HG02763 (cell line): Measurements from ENCODE around the gene MEG3.

Experiments used
- ATAC-seq: cut with Tn5 transposase; IDR thresholded peaks from one replicate; pipeline ENCODE4 v1.9.1; 2021; ENCODE audit warnings: mild to moderate bottlenecking, moderate library complexity; ENCODE audit not compliant: unreplicated experiment

The MEG3 gene

DNA sequence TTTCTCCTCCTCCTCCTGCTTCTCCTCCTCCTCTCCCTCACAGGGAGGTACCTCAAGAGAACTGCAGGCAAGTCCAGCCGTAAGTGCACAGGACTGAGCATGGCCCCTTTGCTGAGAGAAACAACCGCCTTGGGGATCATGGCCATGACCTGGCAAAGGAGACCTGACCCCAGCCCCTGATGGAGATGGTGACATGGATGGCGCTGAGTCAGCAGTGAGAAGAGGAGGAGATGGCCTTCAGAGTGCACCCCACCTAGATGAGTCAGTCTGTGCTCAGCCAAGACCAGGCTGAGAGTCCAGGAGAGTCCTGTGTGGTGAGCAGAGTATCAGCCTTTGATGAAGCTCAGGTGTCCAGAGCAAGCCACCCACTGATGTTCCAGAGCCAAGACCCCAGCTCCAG, 36.4 kb downstream of the MEG3 start:
- no peak for ATAC-seq

DNA sequence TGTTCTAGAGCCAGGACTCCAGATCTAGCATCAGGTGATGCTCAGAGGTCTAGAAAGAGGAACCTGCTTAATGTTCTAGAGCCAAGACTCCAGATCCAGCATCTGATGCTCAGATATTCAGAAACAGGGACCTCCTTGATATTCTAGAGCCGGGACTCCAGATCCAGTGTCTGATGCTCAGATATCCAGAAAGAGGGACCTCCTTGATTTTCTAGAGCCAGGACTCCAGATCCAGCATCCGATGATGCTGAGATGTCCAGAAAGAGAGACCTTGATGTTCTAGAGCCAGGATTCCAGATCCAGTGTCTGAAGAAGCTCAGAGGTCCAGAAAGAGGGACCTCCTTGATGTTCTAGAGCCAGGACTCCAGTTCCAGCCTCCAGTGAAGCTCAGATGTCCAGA, 36.9 kb downstream of the MEG3 start:
- ATAC-seq = no peak

DNA sequence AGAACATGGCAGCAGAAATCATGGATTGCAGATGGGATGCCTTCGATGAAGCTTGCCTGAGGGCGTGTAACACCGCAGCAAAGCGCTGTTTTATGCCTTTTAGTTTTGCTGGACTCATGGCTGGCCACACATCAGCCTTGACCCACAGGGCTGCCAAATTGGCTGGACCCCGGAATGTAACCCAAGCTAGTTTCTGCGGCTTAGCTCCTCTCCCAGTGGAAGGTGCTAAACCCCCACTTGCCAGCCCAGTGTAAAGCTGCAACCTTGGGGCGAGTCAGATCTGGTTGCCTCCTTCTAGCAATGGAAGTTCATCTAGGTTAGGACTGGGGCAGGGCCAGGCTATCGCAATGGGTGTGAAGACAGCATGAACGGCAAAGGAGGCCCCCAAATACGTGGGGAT, 38.3 kb downstream of the MEG3 start:
- no peak for ATAC-seq

DNA sequence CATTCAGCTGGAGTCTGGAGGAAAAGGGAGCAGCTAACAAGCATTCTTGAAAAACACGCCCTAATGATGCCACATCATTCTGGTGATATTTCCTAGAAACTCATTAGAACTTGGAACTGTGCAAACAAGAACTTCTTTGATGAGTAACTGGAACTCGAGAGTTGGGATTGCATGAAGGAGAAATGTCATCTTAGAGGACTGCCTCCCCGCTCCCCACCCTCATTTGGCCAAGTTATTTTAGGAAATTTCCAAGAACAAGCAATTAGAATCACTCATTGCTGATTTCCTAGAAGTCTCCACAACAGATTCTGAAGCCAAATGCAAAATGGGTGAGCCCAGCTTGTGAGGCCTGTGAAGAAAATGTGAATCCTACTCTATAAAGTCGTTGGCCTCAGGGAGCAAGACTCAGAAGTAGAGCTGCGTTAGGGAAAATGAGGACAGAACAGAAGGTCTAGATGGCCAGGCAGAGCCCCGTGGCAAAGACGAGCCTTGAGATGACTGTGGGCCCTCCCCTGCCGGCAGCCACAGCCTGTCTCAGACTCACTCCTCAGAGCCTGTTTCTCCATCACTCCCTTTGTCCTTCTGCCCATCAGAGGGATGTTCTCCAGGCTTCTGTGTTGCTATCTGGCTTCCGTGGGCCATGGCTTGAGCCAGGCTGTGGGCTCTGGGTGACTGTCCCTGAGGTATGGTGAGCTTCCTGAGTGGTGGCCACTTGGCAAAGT, 39.2 kb downstream of the MEG3 start:
- no peak for ATAC-seq

DNA sequence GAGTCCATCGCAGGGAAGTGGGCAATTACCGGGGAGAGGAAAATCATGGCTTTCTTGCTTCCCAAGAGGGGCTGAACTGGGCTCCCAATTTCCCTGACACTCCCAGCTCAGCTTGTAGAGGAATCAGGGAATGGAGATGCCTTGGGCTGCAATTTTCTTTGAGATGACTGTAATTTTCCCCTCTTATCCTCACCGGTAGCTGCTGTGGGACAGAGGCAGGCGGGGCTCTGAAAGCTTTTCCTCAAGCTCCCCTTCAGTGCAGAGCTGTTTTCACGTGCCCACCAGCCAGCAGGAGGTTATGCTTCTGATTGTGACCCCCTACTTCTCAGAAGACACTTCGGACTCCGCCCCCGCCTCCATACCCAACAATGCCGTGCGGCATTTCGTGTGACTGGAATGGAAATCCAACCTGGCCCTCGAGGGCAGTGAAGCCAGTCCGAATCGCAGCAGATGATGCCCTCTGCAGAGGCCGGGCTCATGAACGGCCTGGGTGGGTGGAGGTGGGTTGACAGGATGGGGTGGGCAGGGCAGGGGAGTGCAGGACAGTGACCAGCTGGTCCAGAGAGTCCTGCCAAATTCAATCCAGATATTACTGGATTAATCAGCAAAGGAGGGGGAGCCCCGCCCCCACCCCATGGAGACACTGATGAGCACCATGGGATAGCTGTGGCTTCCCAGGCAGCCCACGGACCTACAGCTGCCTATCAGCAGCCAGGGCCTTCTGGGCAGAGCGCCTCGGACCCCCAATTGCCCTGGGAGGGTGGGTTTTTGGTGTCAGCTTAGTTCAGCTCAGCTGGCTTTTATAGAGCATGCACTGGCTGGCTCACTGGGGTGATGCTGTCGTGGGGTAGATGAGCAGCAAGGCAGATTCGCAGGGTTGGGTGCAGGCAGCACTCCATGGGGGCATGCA, 40.0 kb downstream of the MEG3 start:
- ATAC-seq = no peak

DNA sequence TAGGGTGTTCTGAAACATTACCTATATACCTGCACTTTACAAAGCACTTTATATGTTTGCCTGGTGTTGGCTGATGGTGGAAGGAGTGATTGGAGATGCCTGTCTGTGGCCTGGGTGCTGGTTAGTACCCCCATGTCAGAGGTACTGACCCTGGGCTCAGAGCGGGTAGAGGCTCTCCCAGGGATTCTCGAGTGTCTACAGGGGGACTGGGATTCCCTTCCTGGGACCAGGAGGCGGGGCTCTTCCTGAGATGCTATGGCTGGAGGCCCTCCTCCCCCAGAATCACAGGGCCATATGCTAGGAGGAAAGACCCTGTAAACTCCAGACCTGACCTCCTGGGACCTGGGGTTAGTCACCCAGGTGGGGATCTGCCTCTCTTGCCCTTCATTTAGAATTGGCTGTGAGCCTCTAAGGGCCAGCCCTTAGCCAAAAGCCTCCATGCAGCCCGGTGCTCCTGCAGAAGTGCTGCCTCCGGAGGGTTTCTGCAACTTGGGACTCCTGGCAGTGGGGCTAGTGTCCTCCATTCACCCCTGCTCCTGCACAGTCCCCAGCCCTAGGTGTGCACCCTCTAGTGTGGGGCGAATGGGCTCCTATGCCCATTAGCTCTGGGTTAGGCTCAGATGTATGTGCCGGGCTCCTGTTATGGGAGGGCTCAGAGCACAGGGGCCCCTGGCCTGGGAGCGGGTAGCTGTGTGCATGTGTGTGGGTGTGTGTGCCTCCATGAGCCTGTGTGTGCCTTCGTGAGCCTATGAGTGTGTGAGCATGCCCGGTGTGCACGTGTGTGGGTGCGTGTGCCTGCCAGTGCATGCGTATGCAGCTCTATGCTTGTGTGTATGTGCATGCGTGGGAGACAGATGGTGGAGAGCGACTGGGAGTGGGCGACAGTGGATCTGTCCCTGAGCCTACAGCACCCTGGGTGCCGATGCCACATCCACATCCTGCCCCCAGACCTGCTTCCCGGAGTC, 41.0 kb downstream of the MEG3 start:
- ATAC-seq = no peak

DNA sequence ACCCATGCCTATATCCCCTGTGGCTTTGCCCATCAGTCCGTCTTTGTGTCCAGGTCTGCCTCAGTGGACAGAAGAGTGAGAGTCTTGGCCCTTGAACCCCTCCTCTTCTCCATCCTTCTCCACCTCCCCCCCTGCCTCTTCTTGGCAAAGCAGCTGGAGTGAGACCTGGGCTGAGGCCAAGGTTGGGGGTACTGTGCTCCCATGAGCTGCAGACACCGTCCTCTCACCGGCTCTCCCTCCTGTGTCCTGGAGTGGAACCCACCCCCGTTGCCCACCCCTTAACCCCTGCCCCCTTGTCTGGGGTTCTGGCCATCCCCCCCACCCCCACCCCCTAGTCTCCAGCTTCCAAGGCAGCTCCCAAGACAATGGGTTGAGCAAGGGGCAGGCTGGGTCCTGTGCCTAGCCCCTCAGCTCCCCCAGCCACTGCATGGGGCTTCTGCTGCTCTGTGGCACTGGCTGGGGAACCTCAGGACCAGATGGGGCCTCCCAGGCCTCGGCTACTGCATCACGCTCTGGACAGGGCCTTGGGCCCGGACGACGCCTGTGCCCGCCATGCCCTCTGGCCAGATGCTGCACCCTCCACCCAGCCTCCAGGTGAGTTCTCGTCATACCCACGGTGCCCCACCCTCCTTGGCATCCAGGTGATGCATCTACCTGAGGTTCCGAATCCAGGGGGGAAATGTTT, 41.9 kb downstream of the MEG3 start:
- ATAC-seq = no peak

DNA sequence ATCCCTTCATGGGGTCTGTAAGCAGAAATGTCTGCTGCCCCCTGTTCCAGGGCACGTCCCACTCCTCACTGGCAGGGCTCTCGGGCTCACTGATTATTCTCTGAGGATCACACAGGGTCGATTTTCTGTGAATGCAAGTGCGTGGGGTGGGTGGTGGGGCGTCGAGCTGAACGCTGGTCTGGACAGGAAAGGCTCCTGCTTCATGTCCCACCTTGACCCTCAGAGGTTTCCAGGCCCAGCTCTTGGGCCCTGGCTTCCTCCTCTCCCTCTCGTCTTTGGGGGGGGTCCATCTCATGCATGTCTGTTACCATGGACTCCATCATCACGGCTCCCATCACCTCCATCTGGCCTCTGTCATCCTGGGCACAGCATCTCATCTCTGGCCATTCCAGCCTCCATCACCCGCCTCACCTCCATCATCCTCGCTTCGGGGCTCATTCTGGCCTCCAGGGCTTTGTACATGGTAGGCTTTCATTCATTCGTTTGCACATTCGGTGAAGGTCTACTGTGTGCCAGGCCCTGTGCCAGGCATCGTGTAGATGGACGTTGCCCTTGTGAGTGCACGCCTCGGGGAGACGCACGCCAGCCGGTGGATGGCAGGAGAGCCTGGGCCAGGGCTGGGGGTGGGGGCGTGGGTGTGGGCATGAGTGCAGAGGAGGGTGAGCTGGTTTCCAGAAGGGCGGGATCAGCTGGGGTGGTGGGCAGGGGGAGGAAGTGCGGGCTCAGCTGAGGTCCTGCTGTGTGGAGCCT, 42.9 kb downstream of the MEG3 start:
- ATAC-seq = no peak

DNA sequence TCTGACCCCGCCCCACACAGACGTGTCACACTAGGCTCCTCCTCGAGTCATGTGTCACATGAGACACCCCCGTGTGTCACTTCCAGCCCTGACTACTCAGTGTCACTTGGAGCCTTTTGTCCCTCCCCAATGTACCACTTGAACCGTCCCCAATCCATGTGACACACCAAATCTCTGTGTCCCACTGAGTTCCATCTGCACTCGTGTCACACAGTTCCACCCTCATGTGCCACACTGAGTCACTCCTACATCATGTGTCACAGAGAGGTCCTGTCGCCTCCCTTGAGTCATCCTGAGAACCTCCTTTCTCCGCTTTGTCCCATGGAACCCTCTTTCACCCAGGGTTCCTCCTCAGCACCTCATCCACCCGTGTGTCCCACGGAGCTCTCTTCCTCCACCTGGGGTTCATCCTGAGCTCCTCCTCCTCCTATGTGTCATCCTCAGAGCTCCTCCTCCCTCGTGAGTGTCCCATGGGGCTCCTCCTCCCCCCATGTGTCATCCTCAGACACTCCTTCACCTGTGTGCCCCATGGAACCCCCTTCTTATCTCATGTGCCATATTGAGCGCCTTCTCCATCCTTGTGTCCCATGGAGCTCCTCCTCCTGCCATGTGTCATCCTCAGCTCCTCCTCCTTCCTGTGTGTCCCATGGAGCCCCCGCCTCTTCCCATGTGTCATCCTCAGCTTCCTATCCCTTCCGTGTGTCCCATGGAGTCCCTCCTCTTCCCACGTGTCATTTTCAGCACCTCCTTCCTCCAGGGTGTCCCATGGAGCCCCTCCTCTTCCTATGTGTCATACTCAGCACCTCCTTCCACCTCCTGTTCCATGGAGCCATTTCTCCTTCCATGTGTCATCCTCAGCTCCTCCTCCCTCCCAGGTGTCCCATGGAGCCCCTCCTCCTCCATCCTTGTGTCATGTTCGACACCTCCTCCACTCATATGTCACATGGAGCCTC, 45.6 kb downstream of the MEG3 start:
- ATAC-seq = no peak

DNA sequence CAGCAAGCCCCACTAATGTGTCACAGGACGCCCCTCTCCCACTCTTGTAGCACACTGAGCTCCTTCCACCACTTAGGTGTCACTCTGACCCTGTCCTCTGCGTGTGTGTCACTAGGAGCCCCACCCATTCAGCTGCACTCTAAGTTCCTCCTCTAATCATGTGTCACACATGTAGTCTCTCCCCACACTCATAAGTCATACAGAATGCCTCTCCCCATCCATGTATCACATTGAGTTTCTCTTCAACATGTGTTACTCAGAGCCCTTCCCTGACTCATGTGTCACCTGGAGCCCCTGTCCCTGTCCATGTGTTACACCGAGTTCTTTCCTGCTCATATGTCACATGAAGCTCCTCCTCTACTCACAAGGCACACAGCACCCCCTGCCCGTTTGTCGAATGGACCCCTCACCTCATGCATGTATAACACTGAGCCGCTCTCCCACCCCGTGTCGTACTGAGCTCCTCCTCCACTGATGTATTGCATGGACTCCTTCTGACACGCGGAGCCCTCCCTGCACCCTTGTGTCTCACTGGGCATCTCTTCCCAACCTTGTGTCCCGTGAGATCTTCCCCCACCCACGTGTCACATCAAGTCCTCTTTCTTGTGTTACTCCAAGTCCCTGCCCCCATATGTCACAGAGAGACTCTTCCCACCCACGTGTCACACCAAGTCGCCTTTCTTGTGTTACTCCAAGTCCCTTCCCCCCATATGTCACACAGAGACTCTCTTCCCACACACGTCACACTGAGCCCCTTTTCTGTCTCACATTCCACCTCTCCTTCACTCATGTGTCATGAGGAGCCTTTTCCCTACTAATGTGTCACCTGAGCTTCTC, 46.6 kb downstream of the MEG3 start:
- no peak for ATAC-seq

DNA sequence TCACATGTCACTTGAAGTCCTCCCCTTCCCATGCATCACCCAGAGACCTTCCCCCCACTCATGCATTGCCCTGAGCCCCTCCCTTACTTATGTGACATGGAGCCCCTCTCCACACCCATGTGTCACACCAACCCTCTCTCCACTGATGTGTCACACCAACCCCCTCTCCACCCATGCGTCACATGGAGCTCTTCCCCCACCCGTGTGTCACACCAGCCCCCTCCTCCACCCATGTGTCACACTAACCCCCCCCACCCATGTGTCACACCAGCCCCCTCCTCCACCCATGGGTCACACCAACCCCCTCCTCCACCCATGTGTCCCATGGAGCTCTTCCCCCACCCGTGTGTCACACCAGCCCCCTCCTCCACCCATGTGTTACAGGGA, 47.2 kb downstream of the MEG3 start:
- no peak for ATAC-seq

DNA sequence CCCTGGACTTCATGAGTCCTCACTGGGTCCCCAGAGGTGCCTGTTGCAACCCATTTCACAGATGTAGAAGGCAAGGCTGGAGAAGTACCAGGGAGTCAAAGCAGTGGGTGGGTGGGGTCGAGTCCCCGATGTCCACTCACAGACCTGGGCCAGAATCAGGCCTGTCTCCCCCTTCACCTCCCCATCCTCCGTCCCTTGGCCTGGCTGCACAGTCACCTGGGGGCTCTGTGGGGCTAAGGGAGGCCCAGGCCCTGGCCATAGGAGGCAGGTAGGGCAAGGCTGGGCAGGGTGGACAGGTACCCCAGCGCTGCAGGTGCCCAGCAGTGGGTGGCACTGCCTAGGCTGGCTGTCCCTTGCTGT, 48.1 kb downstream of the MEG3 start:
- ATAC-seq = no peak

DNA sequence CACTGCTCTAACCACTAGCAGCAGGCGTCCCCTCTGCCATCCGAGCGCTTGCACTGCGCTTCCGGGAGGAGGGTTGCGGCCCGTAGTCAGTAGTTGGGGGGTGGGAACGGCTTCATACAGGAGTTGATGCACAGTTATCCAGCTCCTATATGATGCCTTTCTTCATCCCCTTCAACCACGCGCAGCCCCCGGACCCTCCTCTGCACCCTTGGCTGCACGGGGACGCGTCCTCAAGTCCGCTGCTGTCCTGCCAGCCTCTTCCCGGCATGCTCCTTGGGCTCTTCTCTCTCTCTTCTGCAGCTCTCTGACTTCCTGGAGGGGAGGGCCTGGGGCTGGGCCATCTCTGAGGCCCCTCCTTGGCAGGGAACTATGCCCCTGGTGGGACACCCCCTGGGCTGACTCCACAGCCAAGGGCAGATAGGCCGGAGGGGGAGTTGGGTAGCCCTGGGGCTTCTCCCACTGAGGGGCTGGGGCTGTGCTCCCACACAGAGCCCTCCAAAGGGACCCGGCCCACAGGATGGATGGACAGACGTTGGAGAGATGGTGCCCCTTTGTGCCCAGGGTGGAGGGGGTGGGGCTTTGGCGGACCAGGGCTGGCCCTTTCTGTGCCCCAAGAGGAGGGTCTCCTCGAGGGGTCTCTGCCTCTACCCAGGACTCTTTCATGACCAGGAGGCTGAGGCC, 48.6 kb downstream of the MEG3 start:
- ATAC-seq = no peak

DNA sequence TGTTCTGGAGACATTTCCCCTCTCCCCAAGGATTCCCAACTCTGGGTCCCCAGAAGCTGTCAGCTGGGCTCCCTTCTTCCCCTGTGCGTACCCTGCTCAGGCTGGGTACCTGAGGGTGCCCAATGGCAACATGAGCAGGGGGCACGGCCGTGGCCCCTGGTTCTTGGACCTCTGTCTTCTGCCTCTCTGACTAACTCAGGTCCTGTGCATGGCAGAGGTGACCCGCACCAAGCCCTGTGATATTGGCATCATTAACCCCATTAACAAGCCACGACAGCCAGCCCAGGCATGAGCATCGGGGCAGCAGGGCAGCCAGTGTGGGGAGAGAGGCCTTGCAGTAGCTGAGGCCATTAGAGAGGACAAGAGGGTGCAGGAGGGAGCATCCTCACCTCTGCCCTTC, 49.2 kb downstream of the MEG3 start:
- no peak for ATAC-seq

DNA sequence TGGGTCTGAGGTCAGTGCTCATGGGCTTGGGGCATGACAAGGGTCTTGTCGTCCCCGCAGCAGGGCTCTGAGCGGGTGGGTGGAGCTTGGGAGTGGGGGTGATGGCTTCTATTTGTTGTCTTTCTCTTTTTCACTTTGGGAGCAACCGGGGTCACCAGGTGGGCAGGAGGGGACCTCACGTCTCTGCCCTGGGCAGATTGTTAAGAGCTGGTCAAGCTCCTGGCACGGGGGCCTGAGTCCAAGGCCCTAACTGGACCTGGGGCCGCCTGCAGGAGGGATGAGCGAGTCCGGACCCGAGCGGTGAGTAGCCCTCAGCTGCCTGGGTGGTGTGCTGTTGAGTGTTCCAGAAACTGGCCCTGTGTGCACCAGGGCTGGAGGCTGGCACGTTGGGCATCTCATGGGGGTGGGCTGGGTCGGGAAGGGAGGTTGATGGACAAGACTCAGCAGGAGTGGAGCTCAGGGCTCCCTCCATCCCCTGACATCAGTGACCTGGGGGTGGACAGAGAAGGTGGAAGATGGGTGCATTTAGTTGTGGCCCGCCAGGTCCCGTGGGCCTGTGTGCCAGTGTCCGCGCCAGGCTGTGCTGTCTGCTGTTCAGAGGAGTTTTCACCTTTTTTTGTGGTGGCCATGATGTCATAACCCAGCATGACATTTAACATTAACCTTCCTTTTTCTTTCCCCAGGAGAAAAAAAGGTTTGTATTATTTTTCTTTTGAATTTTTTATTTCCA, 50.1 kb downstream of the MEG3 start:
- no peak for ATAC-seq

DNA sequence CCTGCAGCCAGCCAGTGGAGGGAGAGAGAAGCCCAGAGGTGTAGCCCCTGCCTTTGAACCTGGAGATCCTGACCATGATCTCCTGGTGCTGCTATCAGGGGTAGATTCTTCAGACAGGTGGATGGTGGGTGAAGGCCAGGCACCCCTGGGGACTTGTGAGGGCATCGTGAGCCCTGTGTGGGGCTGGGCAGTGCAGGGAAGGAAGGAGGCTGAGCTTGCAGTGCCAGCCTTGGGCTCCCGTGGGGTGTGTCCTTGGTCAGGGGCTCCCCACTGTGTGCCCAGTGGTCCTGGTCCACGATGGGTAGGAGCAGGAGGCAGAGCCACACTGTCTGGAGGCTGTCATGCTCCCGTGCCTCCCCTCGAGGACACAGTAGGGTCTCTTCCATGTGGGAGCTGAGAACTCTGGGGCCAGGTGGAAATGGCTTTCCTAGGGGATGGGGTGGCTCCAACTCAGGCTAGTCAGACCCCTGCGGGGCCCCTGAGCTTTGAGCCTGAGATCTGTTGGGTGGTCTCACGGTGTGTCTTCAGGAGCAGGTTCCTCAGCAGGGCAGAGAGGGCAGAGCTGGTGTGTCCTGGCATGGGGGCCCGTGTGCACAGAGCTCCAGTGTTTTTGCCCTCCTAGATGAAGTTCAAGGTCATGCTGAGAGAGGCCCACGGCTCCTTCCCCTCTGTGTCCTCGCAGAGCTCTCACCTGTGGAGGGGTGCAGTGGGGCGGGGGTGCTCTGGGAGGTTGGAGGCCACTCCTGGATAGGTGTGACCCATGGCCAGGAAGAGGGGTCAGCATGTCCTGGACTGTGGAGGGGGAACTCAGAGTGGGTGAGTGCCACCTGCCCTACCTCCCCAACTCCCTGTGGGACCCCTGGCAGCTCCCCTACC, 52.6 kb downstream of the MEG3 start:
- no peak for ATAC-seq
